GM12878 (cell line): ENCODE measurements around the gene TCF15.

Experiments used
- BCL11A ChIP-seq: IDR thresholded peaks from 2 replicates; pipeline ENCODE4 v1.6.1; 2011; ENCODE audit warnings: low read depth, low read length
- CHD2 ChIP-seq: IDR thresholded peaks from 2 replicates; pipeline ENCODE4 v1.6.1; 2011; ENCODE audit warnings: low read depth, low read length, improper control_type of control experiment, borderline replicate concordance
- JUND ChIP-seq: IDR thresholded peaks from 2 replicates; pipeline ENCODE4 v1.6.1; 2012; ENCODE audit warnings: low read depth, mild to moderate bottlenecking, low read length, improper control_type of control experiment, moderate library complexity
- MEF2A ChIP-seq: IDR thresholded peaks from 2 replicates; pipeline ENCODE4 v1.6.1; 2011; ENCODE audit warnings: low read depth, mild to moderate bottlenecking, low read length, moderate library complexity; ENCODE audit not compliant: insufficient read depth
- SRF ChIP-seq, 2 experiments: IDR thresholded peaks; 2 replicates each; pipeline ENCODE4 v1.6.1; 2011; ENCODE audit warnings: low read depth in 2 of 2, low read length in 2 of 2, mild to moderate bottlenecking in 1 of 2, moderate library complexity in 1 of 2
- YY1 ChIP-seq: IDR thresholded peaks from 2 replicates; pipeline ENCODE4 v1.6.1; 2011; ENCODE audit warnings: low read depth, mild to moderate bottlenecking, low read length
- TF ChIP-seq, protein P1 (sequence below), 3 experiments: IDR thresholded peaks in 2 of 3; conservative IDR thresholded peaks in 1 of 3; 2 replicates each; pipeline ENCODE4 v1.5.1; 2011; ENCODE audit warnings: low read depth in 3 of 3, low read length in 3 of 3, mild to moderate bottlenecking in 3 of 3, control low read depth in 2 of 3, moderate library complexity in 2 of 3, inconsistent platforms in 1 of 3, mixed read lengths in 1 of 3; ENCODE audit not compliant: control insufficient read depth in 2 of 3, insufficient read depth in 1 of 3; ENCODE audit errors: extremely low read depth in 1 of 3
- TF ChIP-seq, protein P2 (sequence below): fragments of 450-650 bp; formaldehyde crosslinking; IDR thresholded peaks from 2 replicates; pipeline ENCODE4 v1.5.0; 2022; ENCODE audit warnings: mild to moderate bottlenecking, missing genetic modification characterization
- TF ChIP-seq, protein P3 (sequence below): fragments of 450-650 bp; IDR thresholded peaks from 2 replicates; pipeline ENCODE4 v1.6.1; 2017; ENCODE audit warnings: mild to moderate bottlenecking, low read depth, inconsistent platforms; ENCODE audit not compliant: poor library complexity, severe bottlenecking
- TF ChIP-seq, protein P4 (sequence below): fragments of 450-650 bp; IDR thresholded peaks from 2 replicates; pipeline ENCODE4 v1.6.1; 2018; ENCODE audit warnings: borderline replicate concordance, mild to moderate bottlenecking; ENCODE audit not compliant: partially characterized antibody

DNA sequence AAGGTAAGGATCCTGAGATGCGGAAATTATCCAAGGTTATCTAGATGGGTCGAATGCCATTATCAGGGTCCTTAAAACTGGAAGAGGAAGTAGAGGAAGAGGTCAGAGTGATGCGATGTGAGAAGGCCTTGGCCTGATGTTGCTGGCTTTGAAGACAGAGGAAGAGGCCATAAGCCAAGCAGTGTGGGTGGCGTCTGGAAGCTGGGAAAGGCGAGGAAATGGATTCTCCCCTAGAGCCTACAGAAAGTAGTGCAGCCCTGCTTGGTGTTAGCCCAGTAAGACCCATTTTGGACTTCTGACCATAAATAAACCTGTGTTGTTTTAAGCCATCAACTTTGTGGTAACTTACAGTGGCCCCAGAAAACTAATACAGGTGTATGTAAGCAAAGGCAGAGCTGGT is 40.8 kb upstream of the TCF15 start:
- TF ChIP-seq, protein P1, sequence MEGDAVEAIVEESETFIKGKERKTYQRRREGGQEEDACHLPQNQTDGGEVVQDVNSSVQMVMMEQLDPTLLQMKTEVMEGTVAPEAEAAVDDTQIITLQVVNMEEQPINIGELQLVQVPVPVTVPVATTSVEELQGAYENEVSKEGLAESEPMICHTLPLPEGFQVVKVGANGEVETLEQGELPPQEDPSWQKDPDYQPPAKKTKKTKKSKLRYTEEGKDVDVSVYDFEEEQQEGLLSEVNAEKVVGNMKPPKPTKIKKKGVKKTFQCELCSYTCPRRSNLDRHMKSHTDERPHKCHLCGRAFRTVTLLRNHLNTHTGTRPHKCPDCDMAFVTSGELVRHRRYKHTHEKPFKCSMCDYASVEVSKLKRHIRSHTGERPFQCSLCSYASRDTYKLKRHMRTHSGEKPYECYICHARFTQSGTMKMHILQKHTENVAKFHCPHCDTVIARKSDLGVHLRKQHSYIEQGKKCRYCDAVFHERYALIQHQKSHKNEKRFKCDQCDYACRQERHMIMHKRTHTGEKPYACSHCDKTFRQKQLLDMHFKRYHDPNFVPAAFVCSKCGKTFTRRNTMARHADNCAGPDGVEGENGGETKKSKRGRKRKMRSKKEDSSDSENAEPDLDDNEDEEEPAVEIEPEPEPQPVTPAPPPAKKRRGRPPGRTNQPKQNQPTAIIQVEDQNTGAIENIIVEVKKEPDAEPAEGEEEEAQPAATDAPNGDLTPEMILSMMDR (IDR thresholded peaks at IDR 0.05 in 2 of 3, conservative IDR thresholded peaks at IDR 0.05 in 1 of 3; ENCODE audit: control insufficient read depth in 2 of 3, extremely low read depth in 1 of 3, insufficient read depth in 1 of 3, low read depth in 3 of 3, low read length in 3 of 3) = no peak
- no peak for TF ChIP-seq CHD2
- no peak for TF ChIP-seq JUND
- TF ChIP-seq BCL11A = no peak
- TF ChIP-seq YY1 = no peak
- TF ChIP-seq, protein P2, sequence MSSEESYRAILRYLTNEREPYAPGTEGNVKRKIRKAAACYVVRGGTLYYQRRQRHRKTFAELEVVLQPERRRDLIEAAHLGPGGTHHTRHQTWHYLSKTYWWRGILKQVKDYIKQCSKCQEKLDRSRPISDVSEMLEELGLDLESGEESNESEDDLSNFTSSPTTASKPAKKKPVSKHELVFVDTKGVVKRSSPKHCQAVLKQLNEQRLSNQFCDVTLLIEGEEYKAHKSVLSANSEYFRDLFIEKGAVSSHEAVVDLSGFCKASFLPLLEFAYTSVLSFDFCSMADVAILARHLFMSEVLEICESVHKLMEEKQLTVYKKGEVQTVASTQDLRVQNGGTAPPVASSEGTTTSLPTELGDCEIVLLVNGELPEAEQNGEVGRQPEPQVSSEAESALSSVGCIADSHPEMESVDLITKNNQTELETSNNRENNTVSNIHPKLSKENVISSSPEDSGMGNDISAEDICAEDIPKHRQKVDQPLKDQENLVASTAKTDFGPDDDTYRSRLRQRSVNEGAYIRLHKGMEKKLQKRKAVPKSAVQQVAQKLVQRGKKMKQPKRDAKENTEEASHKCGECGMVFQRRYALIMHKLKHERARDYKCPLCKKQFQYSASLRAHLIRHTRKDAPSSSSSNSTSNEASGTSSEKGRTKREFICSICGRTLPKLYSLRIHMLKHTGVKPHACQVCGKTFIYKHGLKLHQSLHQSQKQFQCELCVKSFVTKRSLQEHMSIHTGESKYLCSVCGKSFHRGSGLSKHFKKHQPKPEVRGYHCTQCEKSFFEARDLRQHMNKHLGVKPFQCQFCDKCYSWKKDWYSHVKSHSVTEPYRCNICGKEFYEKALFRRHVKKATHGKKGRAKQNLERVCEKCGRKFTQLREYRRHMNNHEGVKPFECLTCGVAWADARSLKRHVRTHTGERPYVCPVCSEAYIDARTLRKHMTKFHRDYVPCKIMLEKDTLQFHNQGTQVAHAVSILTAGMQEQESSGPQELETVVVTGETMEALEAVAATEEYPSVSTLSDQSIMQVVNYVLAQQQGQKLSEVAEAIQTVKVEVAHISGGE (CRISPR knock-in tag) = no peak
- TF ChIP-seq, protein P3, sequence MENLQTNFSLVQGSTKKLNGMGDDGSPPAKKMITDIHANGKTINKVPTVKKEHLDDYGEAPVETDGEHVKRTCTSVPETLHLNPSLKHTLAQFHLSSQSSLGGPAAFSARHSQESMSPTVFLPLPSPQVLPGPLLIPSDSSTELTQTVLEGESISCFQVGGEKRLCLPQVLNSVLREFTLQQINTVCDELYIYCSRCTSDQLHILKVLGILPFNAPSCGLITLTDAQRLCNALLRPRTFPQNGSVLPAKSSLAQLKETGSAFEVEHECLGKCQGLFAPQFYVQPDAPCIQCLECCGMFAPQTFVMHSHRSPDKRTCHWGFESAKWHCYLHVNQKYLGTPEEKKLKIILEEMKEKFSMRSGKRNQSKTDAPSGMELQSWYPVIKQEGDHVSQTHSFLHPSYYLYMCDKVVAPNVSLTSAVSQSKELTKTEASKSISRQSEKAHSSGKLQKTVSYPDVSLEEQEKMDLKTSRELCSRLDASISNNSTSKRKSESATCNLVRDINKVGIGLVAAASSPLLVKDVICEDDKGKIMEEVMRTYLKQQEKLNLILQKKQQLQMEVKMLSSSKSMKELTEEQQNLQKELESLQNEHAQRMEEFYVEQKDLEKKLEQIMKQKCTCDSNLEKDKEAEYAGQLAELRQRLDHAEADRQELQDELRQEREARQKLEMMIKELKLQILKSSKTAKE = no peak
- no peak for TF ChIP-seq SRF (IDR thresholded peaks at IDR 0.05; ENCODE audit: low read depth in 2 of 2, low read length in 2 of 2)
- TF ChIP-seq, protein P4, sequence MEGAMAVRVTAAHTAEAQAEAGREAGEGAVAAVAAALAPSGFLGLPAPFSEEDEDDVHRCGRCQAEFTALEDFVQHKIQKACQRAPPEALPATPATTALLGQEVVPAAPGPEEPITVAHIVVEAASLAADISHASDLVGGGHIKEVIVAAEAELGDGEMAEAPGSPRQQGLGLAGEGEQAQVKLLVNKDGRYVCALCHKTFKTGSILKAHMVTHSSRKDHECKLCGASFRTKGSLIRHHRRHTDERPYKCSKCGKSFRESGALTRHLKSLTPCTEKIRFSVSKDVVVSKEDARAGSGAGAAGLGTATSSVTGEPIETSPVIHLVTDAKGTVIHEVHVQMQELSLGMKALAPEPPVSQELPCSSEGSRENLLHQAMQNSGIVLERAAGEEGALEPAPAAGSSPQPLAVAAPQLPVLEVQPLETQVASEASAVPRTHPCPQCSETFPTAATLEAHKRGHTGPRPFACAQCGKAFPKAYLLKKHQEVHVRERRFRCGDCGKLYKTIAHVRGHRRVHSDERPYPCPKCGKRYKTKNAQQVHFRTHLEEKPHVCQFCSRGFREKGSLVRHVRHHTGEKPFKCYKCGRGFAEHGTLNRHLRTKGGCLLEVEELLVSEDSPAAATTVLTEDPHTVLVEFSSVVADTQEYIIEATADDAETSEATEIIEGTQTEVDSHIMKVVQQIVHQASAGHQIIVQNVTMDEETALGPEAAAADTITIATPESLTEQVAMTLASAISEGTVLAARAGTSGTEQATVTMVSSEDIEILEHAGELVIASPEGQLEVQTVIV = no peak
- no peak for TF ChIP-seq MEF2A
